Trophoblast cell (in vitro differentiated cells and primary cell): ENCODE measurements around the gene MTR.

Experiments
- DNase-seq, 2 donors: peaks; one replicate each; pipeline ENCODE4 v3.0.0-alpha.2; 2016
- H2AFZ ChIP-seq: 2 replicates; pipeline ENCODE4 v1.6.1; 2013; ENCODE audit warnings: low read length, moderate library complexity, mild to moderate bottlenecking; ENCODE audit not compliant: insufficient read depth, poor library complexity
- H2AK5ac ChIP-seq: 2 replicates; pipeline ENCODE4 v1.6.1; 2013; ENCODE audit warnings: mild to moderate bottlenecking, low read length
- H2BK120ac ChIP-seq: 2 replicates; pipeline ENCODE4 v1.6.1; 2013; ENCODE audit warnings: low read length, mild to moderate bottlenecking, moderate library complexity; ENCODE audit not compliant: insufficient read depth, poor library complexity
- H2BK12ac ChIP-seq: 2 replicates; pipeline ENCODE4 v1.6.1; 2013; ENCODE audit warnings: mild to moderate bottlenecking, low read length, moderate library complexity
- H2BK5ac ChIP-seq: 2 replicates; pipeline ENCODE4 v1.6.1; 2013; ENCODE audit warnings: low read length, low read depth, moderate library complexity, mild to moderate bottlenecking; ENCODE audit not compliant: poor library complexity
- H3K14ac ChIP-seq: 2 replicates; pipeline ENCODE4 v1.6.1; 2013; ENCODE audit warnings: mild to moderate bottlenecking, low read length
- H3K18ac ChIP-seq: 2 replicates; pipeline ENCODE4 v1.6.1; 2013; ENCODE audit warnings: mild to moderate bottlenecking, low read length
- H3K23ac ChIP-seq: 2 replicates; pipeline ENCODE4 v1.6.1; 2013; ENCODE audit warnings: low read length
- H3K27ac ChIP-seq: 2 replicates; pipeline ENCODE4 v1.5.1; 2013; ENCODE audit warnings: low read depth, mild to moderate bottlenecking, inconsistent platforms, low read length, moderate library complexity
- H3K27me3 ChIP-seq: 2 replicates; pipeline ENCODE4 v1.6.1; 2013; ENCODE audit warnings: inconsistent platforms, mild to moderate bottlenecking, low read length, moderate library complexity; ENCODE audit not compliant: insufficient read depth
- H3K36me3 ChIP-seq, 2 experiments: 1 replicate in 1 of 2; 2 replicates in 1 of 2; pipeline ENCODE4 v1.6.1; 2013; ENCODE audit warnings: low read length in 2 of 2, mild to moderate bottlenecking in 2 of 2, moderate library complexity in 1 of 2; ENCODE audit not compliant: insufficient read depth in 2 of 2, control insufficient read depth in 1 of 2
- H3K4ac ChIP-seq: 2 replicates; pipeline ENCODE4 v1.6.1; 2013; ENCODE audit warnings: low read depth, mild to moderate bottlenecking, low read length, moderate library complexity
- H3K4me1 ChIP-seq, 2 experiments: 1 replicate in 1 of 2; 2 replicates in 1 of 2; pipeline ENCODE4 v1.6.1; 2013; ENCODE audit warnings: low read length in 2 of 2, mild to moderate bottlenecking in 2 of 2, moderate library complexity in 1 of 2; ENCODE audit not compliant: insufficient read depth in 2 of 2, control insufficient read depth in 1 of 2
- H3K4me2 ChIP-seq: 2 replicates; pipeline ENCODE4 v1.6.1; 2013; ENCODE audit warnings: inconsistent platforms, mild to moderate bottlenecking, low read length, moderate library complexity
- H3K4me3 ChIP-seq: 2 replicates; pipeline ENCODE4 v1.5.1; 2013; ENCODE audit warnings: mild to moderate bottlenecking, low read depth, low read length, inconsistent platforms
- H3K79me1 ChIP-seq: one replicate; pipeline ENCODE4 v1.6.1; 2013; ENCODE audit warnings: low read length
- H3K79me2 ChIP-seq: 2 replicates; pipeline ENCODE4 v1.6.1; 2013; ENCODE audit warnings: low read length, mild to moderate bottlenecking; ENCODE audit not compliant: control insufficient read depth, insufficient read depth, poor library complexity
- H3K9ac ChIP-seq: 2 replicates; pipeline ENCODE4 v1.6.1; 2013; ENCODE audit warnings: mild to moderate bottlenecking, low read length
- H3K9me3 ChIP-seq: 2 replicates; pipeline ENCODE4 v1.6.1; 2013; ENCODE audit warnings: low read depth, mild to moderate bottlenecking, control low read depth, inconsistent platforms, low read length; ENCODE audit not compliant: insufficient read depth
- H4K12ac ChIP-seq: 2 replicates; pipeline ENCODE4 v1.6.1; 2013; ENCODE audit warnings: low read depth, mild to moderate bottlenecking, low read length, moderate library complexity
- H4K8ac ChIP-seq: 2 replicates; pipeline ENCODE4 v1.6.1; 2013; ENCODE audit warnings: low read depth, mild to moderate bottlenecking, low read length, moderate library complexity
- H4K91ac ChIP-seq: one replicate; pipeline ENCODE4 v1.6.1; 2013; ENCODE audit warnings: low read depth, mild to moderate bottlenecking, low read length, moderate library complexity
- WGBS: extraction: QIAGEN DNeasy Blood & Tissue Kit; methylation state at CpG from one replicate; pipeline ENCODE4 v1.1.7; 2013; ENCODE audit warnings: missing lambda C conversion rate; ENCODE audit not compliant: insufficient read length, insufficient coverage; ENCODE audit errors: extremely low coverage; 5-methylcytosine and 5-hydroxymethylcytosine counted together

The MTR gene

DNA sequence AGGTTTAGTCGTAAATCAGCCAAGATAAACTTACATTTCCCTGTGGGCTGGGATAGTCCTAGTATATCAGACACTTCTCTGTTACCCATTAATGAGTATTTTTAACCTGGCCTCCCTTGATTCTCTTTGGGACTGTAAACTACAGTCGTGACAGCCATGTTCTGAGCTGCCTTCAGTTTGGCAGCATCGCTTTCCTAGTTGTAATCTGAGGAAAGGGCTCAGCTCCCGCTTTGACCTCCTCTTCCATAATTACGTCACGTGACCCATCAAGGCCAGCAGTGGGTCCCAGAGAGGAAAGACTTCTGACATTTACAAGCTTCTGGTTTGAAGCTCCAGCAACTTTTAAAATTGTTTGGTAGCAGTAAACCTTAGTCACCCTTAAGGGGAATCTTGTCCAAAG lies 34.6 kb upstream of the MTR start:
- H3K36me3 ChIP-seq: no peaks in the 10 kb centered on the region
- no peak overlapping the region for H2BK120ac ChIP-seq
- no peaks in the 10 kb centered on the region for H3K27me3 ChIP-seq
- no peaks in the 10 kb centered on the region for H3K9me3 ChIP-seq
- H2BK12ac ChIP-seq: no peak overlapping the region
- no peak overlapping the region for H4K91ac ChIP-seq
- no peak overlapping the region for H3K18ac ChIP-seq
- no peak overlapping the region for H3K9ac ChIP-seq
- no peak overlapping the region for H3K14ac ChIP-seq
- H3K27ac ChIP-seq: no peak overlapping the region
- H2AK5ac ChIP-seq: no peak overlapping the region
- H3K4me2 ChIP-seq: no peak overlapping the region
- peaks cover 1% of the 10 kb centered on the region for H3K79me1 ChIP-seq
- H3K4me3 ChIP-seq: no peak overlapping the region
- WGBS: no CpG with 5 or more reads among the region's 6 CpGs
- no peak for DNase-seq
- peaks cover 0 to 2% of the 10 kb centered on the region in 2 experiments for H3K4me1 ChIP-seq
- H3K79me2 ChIP-seq: no peaks in the 10 kb centered on the region
- H3K4ac ChIP-seq: no peak overlapping the region
- no peak overlapping the region for H2BK5ac ChIP-seq
- no peak overlapping the region for H2AFZ ChIP-seq
- no peak overlapping the region for H4K12ac ChIP-seq
- no peak overlapping the region for H4K8ac ChIP-seq
- H3K23ac ChIP-seq: no peak overlapping the region

- no peak overlapping the region for H3K4me3 ChIP-seq
- H3K4me2 ChIP-seq: no peak overlapping the region
- no peak overlapping the region for H3K18ac ChIP-seq
- H3K9me3 ChIP-seq: no peaks in the 10 kb centered on the region
- no peak overlapping the region for H3K4ac ChIP-seq
- H3K27me3 ChIP-seq: no peaks in the 10 kb centered on the region
- H3K36me3 ChIP-seq: no peaks in the 10 kb centered on the region
- no peak overlapping the region for H4K8ac ChIP-seq
- H3K79me2 ChIP-seq: no peaks in the 10 kb centered on the region
- no peak for DNase-seq
- H3K4me1 ChIP-seq: peaks cover 0 to 2% of the 10 kb centered on the region in 2 experiments
- H3K9ac ChIP-seq: no peak overlapping the region
- H4K12ac ChIP-seq: no peak overlapping the region
- H4K91ac ChIP-seq: peak overlapping the region; percentile 10
- peaks cover 1% of the 10 kb centered on the region for H3K79me1 ChIP-seq
- no peak overlapping the region for H3K27ac ChIP-seq
- H2BK5ac ChIP-seq: peak overlapping the region; percentile 22
- H3K23ac ChIP-seq: no peak overlapping the region
- no peak overlapping the region for H3K14ac ChIP-seq
- no peak overlapping the region for H2BK120ac ChIP-seq
- no peak overlapping the region for H2AK5ac ChIP-seq
- no peak overlapping the region for H2BK12ac ChIP-seq
- no CpG with 5 or more reads among the region's 14 CpGs for WGBS
- no peak overlapping the region for H2AFZ ChIP-seq
These were observed 34.1 kb upstream of the MTR start for GRCh38 chr1:236760986-236761385.

DNA sequence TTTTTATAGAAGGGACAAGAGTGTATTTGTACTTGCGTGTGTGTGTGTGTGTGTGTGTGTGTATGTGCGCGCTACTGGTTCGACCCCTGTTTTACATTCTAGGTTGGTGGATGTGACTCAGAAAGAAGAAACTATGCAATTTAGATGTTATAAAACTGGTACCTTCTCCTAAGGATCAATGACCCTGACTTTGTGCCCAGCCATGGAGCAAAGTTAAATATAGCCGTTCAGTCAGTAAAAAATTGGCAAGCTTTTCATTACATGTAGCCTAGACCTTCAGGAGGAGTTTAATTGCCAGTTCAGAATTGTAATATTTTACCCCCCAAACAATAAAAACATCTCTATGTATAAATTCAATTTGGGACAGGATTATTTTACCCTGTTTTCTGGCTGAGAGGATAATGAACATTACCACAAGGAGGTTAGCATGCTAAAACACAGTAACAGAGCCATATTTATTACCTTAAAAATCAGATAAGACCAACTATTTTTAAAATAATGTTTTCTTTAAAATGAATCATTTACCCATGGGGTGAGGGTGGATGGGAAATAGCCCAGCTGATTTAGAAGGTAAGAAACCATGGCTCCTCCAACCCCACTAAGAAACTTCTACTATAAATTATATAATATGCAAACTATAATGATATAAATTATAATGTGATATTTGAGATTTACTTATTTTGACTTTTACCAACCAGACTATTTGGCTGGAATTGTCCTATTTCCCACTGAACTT lies 33.5 kb upstream of the MTR start:
- Histone ChIP-seq H3K79me2 (no peaks in the 10 kb centered on the region), H4K8ac (no peak overlapping the region), H3K4me1 (peaks cover 0 to 4% of the 10 kb centered on the region in 2 experiments), H4K12ac (no peak overlapping the region), H3K4me2 (no peak overlapping the region), H2BK5ac (no peak overlapping the region), H4K91ac (no peak overlapping the region), H3K27me3 (no peaks in the 10 kb centered on the region), H3K23ac (no peak overlapping the region), H3K14ac (no peak overlapping the region), H2AK5ac (no peak overlapping the region), H3K27ac (no peak overlapping the region), H3K79me1 (peaks cover 1% of the 10 kb centered on the region), H3K18ac (no peak overlapping the region), H3K9ac (no peak overlapping the region), H2BK120ac (no peak overlapping the region), H3K36me3 (no peaks in the 10 kb centered on the region), H3K4ac (no peak overlapping the region), H3K4me3 (no peak overlapping the region), H2BK12ac (no peak overlapping the region), H2AFZ (no peak overlapping the region), H3K9me3 (no peaks in the 10 kb centered on the region)
- no peak for DNase-seq
- WGBS: no CpG with 5 or more reads among the region's 5 CpGs

- H3K4me1 ChIP-seq: peaks cover 0 to 4% of the 10 kb centered on the region in 2 experiments
- H4K91ac ChIP-seq: no peak overlapping the region
- no peak overlapping the region for H2AK5ac ChIP-seq
- no peaks in the 10 kb centered on the region for H3K36me3 ChIP-seq
- no peak overlapping the region for H3K4ac ChIP-seq
- H2AFZ ChIP-seq: no peak overlapping the region
- H3K14ac ChIP-seq: no peak overlapping the region
- no peak overlapping the region for H3K4me2 ChIP-seq
- no peak overlapping the region for H3K9ac ChIP-seq
- peak in 1 of 2 donors; percentile 4 for DNase-seq
- no peak overlapping the region for H3K23ac ChIP-seq
- H4K12ac ChIP-seq: no peak overlapping the region
- no peak overlapping the region for H2BK120ac ChIP-seq
- H3K79me2 ChIP-seq: no peaks in the 10 kb centered on the region
- no peak overlapping the region for H4K8ac ChIP-seq
- no CpG with 5 or more reads among the region's 15 CpGs for WGBS
- H3K79me1 ChIP-seq: peaks cover 1% of the 10 kb centered on the region
- H2BK12ac ChIP-seq: no peak overlapping the region
- no peaks in the 10 kb centered on the region for H3K27me3 ChIP-seq
- H3K9me3 ChIP-seq: no peaks in the 10 kb centered on the region
- H3K4me3 ChIP-seq: no peak overlapping the region
- no peak overlapping the region for H3K18ac ChIP-seq
- no peak overlapping the region for H2BK5ac ChIP-seq
- no peak overlapping the region for H3K27ac ChIP-seq
These were observed 32.7 kb upstream of the MTR start for GRCh38 chr1:236762410-236762809.
